Measurements from ENCODE around the gene GYG1. TPM values are rescaled to one million over a fixed set of nuclear protein-coding genes. Genes with fewer than 3 reads are reported as not detected.

Gene GYG1
- total RNA-seq, 1 donor from 2014 or later = 27.4 TPM

DNA sequence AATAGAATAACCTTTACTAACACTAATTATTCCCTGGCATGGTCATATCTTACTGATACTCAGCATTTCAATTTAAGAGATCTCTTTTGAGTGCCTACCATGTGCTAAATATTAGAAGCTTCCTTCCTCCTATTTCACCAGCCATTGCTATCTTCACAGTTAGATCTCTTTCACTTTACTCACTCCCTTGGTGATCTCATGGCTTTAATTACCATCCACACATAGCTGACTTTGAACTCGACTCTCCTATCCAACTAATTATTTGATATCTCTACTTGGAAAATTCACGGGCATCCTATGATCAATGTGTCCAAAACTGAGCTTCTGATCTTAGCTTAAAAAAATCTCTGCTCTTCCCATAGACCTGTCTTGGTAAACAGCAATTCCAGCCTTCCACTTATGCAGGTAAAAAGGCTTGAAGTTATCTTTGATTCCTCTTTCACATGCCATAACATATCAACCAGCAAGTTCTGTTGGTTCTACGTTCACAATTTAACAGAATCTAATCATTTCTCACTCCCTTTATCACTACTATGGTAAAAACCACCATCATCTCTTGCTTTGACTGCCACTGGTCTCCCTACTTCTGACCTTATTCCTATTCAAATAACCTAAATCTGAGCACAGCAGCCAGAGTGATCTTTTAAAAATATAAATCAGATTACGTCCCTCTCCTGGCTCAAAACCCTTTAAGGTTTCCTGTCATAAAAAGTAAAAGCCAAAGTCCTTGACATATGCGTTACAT, 53.2 kb downstream of the GYG1 start:
- DNase-seq = no peak
- Mint-ChIP-seq H3K27me3 (no peaks in the 10 kb centered on the region), H3K4me3 (no peak overlapping the region), H3K36me3 (ENCODE audit: low read depth) (peaks cover 36% of the 10 kb centered on the region), H3K27ac (no peak overlapping the region), H3K4me1 (peaks cover 22% of the 10 kb centered on the region), H3K9me3 (no peaks in the 10 kb centered on the region)
- intact Hi-C loops (cut with micrococcal nuclease) = loop anchor here (5.0 kb wide), 2 partner anchors 37 to 52 kb away; partner anchors contain the start of gene GYG1

DNA sequence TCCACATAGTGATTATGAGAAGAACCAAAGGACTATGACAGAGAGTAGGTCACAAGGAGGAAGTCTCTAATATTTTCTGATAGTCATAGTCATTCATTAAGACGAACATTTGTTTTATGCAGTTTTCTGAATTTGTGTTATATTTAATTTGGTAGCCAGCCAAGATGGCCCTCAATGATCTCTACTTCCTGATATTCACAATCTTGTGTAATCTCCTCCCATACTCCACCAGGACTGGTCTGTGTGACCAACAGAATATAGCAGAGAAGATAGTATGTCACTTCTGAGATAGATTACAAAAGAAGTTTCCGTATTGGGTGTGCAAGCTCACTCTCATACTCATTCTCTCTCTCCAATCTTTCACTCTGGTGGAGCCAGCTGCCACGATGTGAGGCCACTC, 64.2 kb downstream of the GYG1 start:
- H3K36me3 Mint-ChIP-seq (ENCODE audit: low read depth) = peaks cover 54% of the 10 kb centered on the region
- peaks cover 2% of the 10 kb centered on the region for H3K4me1 Mint-ChIP-seq
- no peaks in the 10 kb centered on the region for H3K27me3 Mint-ChIP-seq
- intact Hi-C loops (cut with micrococcal nuclease) = no loop called here
- DNase-seq = no peak
- H3K9me3 Mint-ChIP-seq = peaks cover 25% of the 10 kb centered on the region
- H3K27ac Mint-ChIP-seq = no peak overlapping the region
- H3K4me3 Mint-ChIP-seq = no peak overlapping the region

- Mint-ChIP-seq H3K36me3 (ENCODE audit: low read depth) (peaks cover 42% of the 10 kb centered on the region), H3K27me3 (no peaks in the 10 kb centered on the region), H3K4me3 (no peak overlapping the region), H3K9me3 (peaks cover 16% of the 10 kb centered on the region), H3K27ac (no peak overlapping the region), H3K4me1 (peaks cover 2% of the 10 kb centered on the region)
- DNase-seq = no peak
- intact Hi-C loops (cut with micrococcal nuclease) = no loop called here
Measured at GRCh38 chr3:149058198-149058597, 66.9 kb downstream of the GYG1 start.

- peaks cover 2% of the 10 kb centered on the region for H3K4me1 Mint-ChIP-seq
- no peaks in the 10 kb centered on the region for H3K27me3 Mint-ChIP-seq
- no peak overlapping the region for H3K27ac Mint-ChIP-seq
- peaks cover 38% of the 10 kb centered on the region for H3K36me3 Mint-ChIP-seq (ENCODE audit: low read depth)
- H3K9me3 Mint-ChIP-seq = peaks cover 12% of the 10 kb centered on the region
- intact Hi-C loops (cut with micrococcal nuclease) = no loop called here
- no peak for DNase-seq
- H3K4me3 Mint-ChIP-seq = no peak overlapping the region
Measured at GRCh38 chr3:149058602-149059001, 67.3 kb downstream of the GYG1 start.

GRCh38 chr3:149061776-149062175, 70.4 kb downstream of the GYG1 start:
- no peak for DNase-seq
- no peaks in the 10 kb centered on the region for H3K9me3 Mint-ChIP-seq
- no peak overlapping the region for H3K27ac Mint-ChIP-seq
- peaks cover 26% of the 10 kb centered on the region for H3K36me3 Mint-ChIP-seq (ENCODE audit: low read depth)
- intact Hi-C loops (cut with micrococcal nuclease) = no loop called here
- H3K27me3 Mint-ChIP-seq = no peaks in the 10 kb centered on the region
- no peak overlapping the region for H3K4me3 Mint-ChIP-seq
- H3K4me1 Mint-ChIP-seq = peaks cover 2% of the 10 kb centered on the region

DNA sequence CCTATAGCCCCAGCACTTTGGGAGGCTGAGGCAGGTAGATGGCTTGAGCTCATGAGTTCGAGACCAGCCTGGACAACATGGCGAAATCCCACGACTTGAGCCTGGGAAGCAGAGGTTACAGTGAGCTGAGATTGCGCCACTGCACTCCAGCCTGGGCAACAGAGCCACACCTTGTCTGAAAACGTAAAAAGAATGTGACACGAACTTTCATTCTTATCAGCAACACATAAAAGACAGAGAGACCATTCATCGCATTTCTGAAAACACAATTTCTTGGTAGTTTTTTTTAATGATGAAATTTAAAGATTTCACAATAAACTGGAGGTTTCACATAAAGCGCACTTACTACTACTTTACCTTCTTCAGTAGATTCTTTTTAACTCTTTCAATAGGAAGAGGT, 76.5 kb downstream of the GYG1 start:
- Mint-ChIP-seq H3K9me3 (no peaks in the 10 kb centered on the region), H3K27me3 (no peaks in the 10 kb centered on the region), H3K36me3 (ENCODE audit: low read depth) (peaks cover 14% of the 10 kb centered on the region), H3K4me3 (no peak overlapping the region), H3K27ac (no peak overlapping the region), H3K4me1 (no peaks in the 10 kb centered on the region)
- DNase-seq = no peak
- intact Hi-C loops (cut with micrococcal nuclease) = no loop called here

Other genes starting within 250 kb of the GYG1 start
- not detected in 2 replicates for gene CPB1, start 163.7 kb upstream of the GYG1 start, total RNA-seq
- not detected in 2 replicates for gene CPA3, start 126.2 kb upstream of the GYG1 start, total RNA-seq
- gene HLTF, start 95.0 kb downstream of the GYG1 start, total RNA-seq = 18.9 and 19.6 TPM in 2 replicates
- gene HPS3, start 138.1 kb downstream of the GYG1 start, total RNA-seq = 15.3 and 17.4 TPM in 2 replicates
- not detected in 2 replicates for gene CP, start 230.3 kb downstream of the GYG1 start, total RNA-seq